ENCODE results near the gene CAPZB. TPM values are rescaled to one million over a fixed set of nuclear protein-coding genes. Genes with fewer than 3 reads are reported as not detected.
A peak's percentile ranks its signal among the peaks of the same experiment; 100 is the strongest.

Gene CAPZB
- polyA plus RNA-seq, 1 of the 3 experiments (the other 2 are of a cell fraction): 122 TPM

DNA sequence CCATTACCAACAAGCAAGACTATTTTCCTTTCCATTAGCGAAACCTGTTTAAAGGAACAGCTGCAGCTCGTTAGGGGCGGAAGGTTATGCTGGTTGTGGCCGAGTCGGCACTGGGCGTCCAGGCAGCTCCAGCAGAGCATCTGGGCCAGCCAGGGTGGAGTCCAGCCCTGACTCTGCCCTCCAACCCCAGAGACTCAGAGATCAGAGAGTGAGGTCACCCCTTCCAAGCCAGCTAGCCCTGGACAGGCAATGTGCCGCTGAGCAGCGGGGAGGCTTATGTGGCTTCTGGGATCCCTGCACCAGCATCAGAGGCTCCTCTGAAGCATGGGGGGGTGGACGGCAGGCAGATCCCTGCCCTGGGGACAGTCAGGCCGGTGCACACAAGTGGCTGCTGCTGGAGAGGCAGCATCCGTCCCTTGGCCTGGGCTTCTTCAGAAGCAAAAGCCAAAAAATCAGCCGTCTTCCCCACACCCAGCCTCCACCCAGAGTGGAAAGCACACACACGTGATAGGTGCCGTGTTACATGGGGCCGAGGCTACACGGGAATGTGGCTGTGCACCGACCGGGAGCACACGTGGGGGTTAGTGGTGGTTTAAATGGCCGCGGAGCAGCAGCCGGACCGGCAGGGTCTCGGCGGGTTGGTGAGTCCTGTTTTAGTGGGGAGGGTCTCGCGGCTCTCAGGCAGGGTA is 143.1 kb downstream of the CAPZB start:
- CTCF ChIA-PET: interaction anchor here (0.5 to 13.7 kb wide), 28 partner anchors 10 to 320 kb away, joined by 3 to 235 read pairs (median 6); partner anchors contain the start of genes AKR7A2, NBL1 and SLC66A1

DNA sequence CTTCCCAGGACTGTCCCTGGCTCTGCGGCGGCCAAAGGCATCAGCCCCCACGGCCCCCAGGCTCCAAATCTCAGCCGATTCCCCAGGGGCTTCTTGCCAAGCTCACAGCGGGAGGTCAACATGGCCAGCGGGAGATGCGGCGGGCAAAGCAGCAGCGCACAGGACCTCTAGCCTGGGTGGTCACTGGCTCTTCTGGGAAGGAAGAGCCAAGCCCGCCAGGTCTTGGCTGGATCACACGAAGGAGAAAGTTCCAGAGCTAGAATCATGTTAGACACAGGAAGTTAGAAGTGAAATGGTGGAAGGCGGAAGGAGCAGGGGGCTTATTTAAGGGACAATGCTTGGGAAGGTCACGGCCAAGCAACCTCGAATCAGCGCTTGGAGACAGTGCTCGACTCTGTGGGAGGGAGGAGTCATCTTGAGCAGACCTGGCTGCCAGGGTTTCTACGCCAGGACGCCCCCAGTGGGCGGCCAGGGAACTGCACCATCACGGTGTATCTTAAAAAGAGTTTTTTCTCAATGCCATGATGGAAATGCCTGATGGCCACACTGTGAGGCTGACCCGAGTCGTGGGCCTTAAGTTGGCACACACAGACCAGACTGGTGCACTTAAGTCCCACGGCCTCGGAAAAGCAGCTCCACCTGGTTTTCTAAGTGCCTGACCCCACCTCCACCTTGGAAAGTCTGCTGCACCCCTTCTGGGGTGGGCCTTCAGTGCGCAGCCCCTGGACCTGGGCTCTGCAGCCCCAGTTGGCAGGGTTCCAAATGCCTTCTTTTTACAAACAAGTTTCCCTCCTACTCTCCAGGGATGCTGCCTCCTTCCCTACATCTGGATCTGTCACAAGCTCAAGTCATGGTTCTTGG is 143.9 kb downstream of the CAPZB start:
- Histone ChIP-seq H3K36me3 (replicated peaks in 1 of 2; ENCODE audit: control insufficient read depth in 1 of 2, insufficient read depth in 2 of 2, low read length in 1 of 2) (peaks cover 6 to 53% of the 10 kb centered on the region in 2 experiments), H3K27ac (ENCODE audit: low read depth in 2 of 2, low read length in 1 of 2) (peak overlapping the region in 1 of 2 experiments; percentile 85; a peak in 2 of 4 replicates), H3K4me2 (no peak overlapping the region), H3K9me2 (no peaks in the 10 kb centered on the region), H2AFZ (ENCODE audit: low read depth) (no peak overlapping the region), H3K79me2 (ENCODE audit: insufficient read depth) (peaks cover 6% of the 10 kb centered on the region; the same call in 1 of the 2 replicates), H4K20me1 (ENCODE audit: insufficient read depth) (peaks cover 10% of the 10 kb centered on the region; the same call in 1 of the 2 replicates), H3K27me3 (ENCODE audit: insufficient read depth) (no peaks in the 10 kb centered on the region), H3K9me3 (no peaks in the 10 kb centered on the region), H3K9ac (no peak overlapping the region), H3K4me1 (ENCODE audit: control insufficient read depth in 1 of 2, insufficient read depth in 2 of 2, low read depth in 1 of 2, low read length in 1 of 2) (peaks cover 0 to 70% of the 10 kb centered on the region in 2 experiments; a peak in 2 of 4 replicates), H3F3A (replicated peaks; ENCODE audit: insufficient read depth) (peaks cover 3% of the 10 kb centered on the region), H3K4me3 (ENCODE audit: low read depth in 2 of 2, low read length in 1 of 2) (no peak overlapping the region; a peak in 1 of 4 replicates)
- ChIA-PET POLR2A (no interaction called here), CTCF (interaction anchor here (0.5 to 13.7 kb wide), 34 partner anchors 11 to 655 kb away, joined by 3 to 235 read pairs (median 5); partner anchors contain the start of genes AKR7A2, NBL1 and SLC66A1)
- WGBS (ENCODE audit: low lambda C conversion rate): 66% methylated on average over 15 of the region's 25 CpGs
- peak; percentile 89 for DNase-seq
- TF ChIP-seq NRF1 (IDR thresholded peaks at IDR 0.05; ENCODE audit: low read depth, low read length): no peak
- no peak for TF ChIP-seq ELF1 (IDR thresholded peaks at IDR 0.05)
- no peak for TF ChIP-seq CHD2 (IDR thresholded peaks at IDR 0.05; ENCODE audit: low read length, partially characterized antibody)
- TF ChIP-seq FOXM1 (IDR thresholded peaks at IDR 0.05; ENCODE audit: low read depth): no peak
- TF ChIP-seq, protein P1, sequence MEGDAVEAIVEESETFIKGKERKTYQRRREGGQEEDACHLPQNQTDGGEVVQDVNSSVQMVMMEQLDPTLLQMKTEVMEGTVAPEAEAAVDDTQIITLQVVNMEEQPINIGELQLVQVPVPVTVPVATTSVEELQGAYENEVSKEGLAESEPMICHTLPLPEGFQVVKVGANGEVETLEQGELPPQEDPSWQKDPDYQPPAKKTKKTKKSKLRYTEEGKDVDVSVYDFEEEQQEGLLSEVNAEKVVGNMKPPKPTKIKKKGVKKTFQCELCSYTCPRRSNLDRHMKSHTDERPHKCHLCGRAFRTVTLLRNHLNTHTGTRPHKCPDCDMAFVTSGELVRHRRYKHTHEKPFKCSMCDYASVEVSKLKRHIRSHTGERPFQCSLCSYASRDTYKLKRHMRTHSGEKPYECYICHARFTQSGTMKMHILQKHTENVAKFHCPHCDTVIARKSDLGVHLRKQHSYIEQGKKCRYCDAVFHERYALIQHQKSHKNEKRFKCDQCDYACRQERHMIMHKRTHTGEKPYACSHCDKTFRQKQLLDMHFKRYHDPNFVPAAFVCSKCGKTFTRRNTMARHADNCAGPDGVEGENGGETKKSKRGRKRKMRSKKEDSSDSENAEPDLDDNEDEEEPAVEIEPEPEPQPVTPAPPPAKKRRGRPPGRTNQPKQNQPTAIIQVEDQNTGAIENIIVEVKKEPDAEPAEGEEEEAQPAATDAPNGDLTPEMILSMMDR (IDR thresholded peaks at IDR 0.05): peak; percentile 87
- peak; percentile 57 for TF ChIP-seq RAD21 (IDR thresholded peaks at IDR 0.05; ENCODE audit: low read length)
- TF ChIP-seq, protein P2, sequence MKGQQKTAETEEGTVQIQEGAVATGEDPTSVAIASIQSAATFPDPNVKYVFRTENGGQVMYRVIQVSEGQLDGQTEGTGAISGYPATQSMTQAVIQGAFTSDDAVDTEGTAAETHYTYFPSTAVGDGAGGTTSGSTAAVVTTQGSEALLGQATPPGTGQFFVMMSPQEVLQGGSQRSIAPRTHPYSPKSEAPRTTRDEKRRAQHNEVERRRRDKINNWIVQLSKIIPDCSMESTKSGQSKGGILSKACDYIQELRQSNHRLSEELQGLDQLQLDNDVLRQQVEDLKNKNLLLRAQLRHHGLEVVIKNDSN (IDR thresholded peaks at IDR 0.05; ENCODE audit: borderline replicate concordance, low read depth): no peak
- TF ChIP-seq GATA2 (CRISPR knock-in tag; IDR thresholded peaks at IDR 0.05): no peak
- peak; percentile 20; the same call in 1 of the 2 replicates for TF ChIP-seq NFIC (IDR thresholded peaks at IDR 0.05; ENCODE audit: borderline replicate concordance)
- no peak for TF ChIP-seq RXRA (IDR thresholded peaks at IDR 0.05; ENCODE audit: borderline replicate concordance, low read depth)
- TF ChIP-seq SMC3 (IDR thresholded peaks at IDR 0.05; ENCODE audit: low read depth, low read length): peak; percentile 37; the same call in 1 of the 2 replicates
- no peak for TF ChIP-seq RCOR1 (IDR thresholded peaks at IDR 0.05; ENCODE audit: low read length)

More for the DNA sequence above, 143.1 kb downstream of the CAPZB start:
- Histone ChIP-seq H3K9me2 (no peaks in the 10 kb centered on the region), H3K27ac (ENCODE audit: low read depth in 2 of 2, low read length in 1 of 2) (peak overlapping the region in 1 of 2 experiments; percentile 85; a peak in 2 of 4 replicates), H3K36me3 (replicated peaks in 1 of 2; ENCODE audit: control insufficient read depth in 1 of 2, insufficient read depth in 2 of 2, low read length in 1 of 2) (peaks cover 7 to 53% of the 10 kb centered on the region in 2 experiments), H3K79me2 (ENCODE audit: insufficient read depth) (peaks cover 6% of the 10 kb centered on the region; the same call in 1 of the 2 replicates), H3F3A (replicated peaks; ENCODE audit: insufficient read depth) (no peaks in the 10 kb centered on the region), H3K4me3 (ENCODE audit: low read depth in 2 of 2, low read length in 1 of 2) (no peak overlapping the region), H4K20me1 (ENCODE audit: insufficient read depth) (peaks cover 10% of the 10 kb centered on the region; the same call in 1 of the 2 replicates), H3K4me1 (ENCODE audit: control insufficient read depth in 1 of 2, insufficient read depth in 2 of 2, low read depth in 1 of 2, low read length in 1 of 2) (peaks cover 0 to 72% of the 10 kb centered on the region in 2 experiments; a peak in 2 of 4 replicates), H3K4me2 (no peak overlapping the region), H3K27me3 (ENCODE audit: insufficient read depth) (no peaks in the 10 kb centered on the region), H3K9ac (no peak overlapping the region), H2AFZ (ENCODE audit: low read depth) (no peak overlapping the region), H3K9me3 (no peaks in the 10 kb centered on the region)
- DNase-seq: peak; percentile 64
- WGBS (ENCODE audit: low lambda C conversion rate): 89% methylated on average over 21 of the region's 27 CpGs
- POLR2A ChIA-PET: no interaction called here
- TF ChIP-seq, protein P3, sequence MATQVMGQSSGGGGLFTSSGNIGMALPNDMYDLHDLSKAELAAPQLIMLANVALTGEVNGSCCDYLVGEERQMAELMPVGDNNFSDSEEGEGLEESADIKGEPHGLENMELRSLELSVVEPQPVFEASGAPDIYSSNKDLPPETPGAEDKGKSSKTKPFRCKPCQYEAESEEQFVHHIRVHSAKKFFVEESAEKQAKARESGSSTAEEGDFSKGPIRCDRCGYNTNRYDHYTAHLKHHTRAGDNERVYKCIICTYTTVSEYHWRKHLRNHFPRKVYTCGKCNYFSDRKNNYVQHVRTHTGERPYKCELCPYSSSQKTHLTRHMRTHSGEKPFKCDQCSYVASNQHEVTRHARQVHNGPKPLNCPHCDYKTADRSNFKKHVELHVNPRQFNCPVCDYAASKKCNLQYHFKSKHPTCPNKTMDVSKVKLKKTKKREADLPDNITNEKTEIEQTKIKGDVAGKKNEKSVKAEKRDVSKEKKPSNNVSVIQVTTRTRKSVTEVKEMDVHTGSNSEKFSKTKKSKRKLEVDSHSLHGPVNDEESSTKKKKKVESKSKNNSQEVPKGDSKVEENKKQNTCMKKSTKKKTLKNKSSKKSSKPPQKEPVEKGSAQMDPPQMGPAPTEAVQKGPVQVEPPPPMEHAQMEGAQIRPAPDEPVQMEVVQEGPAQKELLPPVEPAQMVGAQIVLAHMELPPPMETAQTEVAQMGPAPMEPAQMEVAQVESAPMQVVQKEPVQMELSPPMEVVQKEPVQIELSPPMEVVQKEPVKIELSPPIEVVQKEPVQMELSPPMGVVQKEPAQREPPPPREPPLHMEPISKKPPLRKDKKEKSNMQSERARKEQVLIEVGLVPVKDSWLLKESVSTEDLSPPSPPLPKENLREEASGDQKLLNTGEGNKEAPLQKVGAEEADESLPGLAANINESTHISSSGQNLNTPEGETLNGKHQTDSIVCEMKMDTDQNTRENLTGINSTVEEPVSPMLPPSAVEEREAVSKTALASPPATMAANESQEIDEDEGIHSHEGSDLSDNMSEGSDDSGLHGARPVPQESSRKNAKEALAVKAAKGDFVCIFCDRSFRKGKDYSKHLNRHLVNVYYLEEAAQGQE (IDR thresholded peaks at IDR 0.05; ENCODE audit: low read depth, low read length): no peak
- no peak for TF ChIP-seq SMC3 (IDR thresholded peaks at IDR 0.05; ENCODE audit: low read depth, low read length)
- TF ChIP-seq, protein P4, sequence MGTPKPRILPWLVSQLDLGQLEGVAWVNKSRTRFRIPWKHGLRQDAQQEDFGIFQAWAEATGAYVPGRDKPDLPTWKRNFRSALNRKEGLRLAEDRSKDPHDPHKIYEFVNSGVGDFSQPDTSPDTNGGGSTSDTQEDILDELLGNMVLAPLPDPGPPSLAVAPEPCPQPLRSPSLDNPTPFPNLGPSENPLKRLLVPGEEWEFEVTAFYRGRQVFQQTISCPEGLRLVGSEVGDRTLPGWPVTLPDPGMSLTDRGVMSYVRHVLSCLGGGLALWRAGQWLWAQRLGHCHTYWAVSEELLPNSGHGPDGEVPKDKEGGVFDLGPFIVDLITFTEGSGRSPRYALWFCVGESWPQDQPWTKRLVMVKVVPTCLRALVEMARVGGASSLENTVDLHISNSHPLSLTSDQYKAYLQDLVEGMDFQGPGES (IDR thresholded peaks at IDR 0.05; ENCODE audit: low read depth, low read length): no peak

Measured in SK-N-SH (cell line).